Measurements from ENCODE around the gene CFAP69.

Gene CFAP69

DNA sequence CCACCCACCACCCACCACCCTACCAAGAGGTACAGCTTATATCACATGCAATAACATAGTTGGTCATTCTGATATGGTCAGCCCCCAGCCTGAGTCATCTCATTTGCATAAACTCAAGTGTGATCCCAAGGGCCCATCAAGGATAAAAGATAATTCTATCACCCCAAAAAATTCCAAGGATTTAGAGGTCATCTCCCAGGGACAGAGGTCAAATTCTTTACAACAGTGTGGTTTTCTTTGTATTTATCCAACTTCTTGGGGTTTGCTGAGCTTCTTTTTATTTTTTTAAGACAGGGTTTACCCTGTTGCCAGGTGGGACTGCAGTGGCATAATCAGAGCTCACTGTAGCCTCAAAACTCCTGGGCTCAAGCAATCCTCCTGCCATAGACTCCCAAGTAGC lies 92.1 kb downstream of the CFAP69 start:
- H3K4me3 ChIP-seq (ENCODE audit: low read depth, low read length): no peak overlapping the region
- TF ChIP-seq MYC (IDR thresholded peaks at IDR 0.05; ENCODE audit: low read depth, low read length): no peak
- TF ChIP-seq MAX (IDR thresholded peaks at IDR 0.05; ENCODE audit: low read depth, low read length): no peak
- no peak for TF ChIP-seq CTCF (IDR thresholded peaks at IDR 0.05; ENCODE audit: low read depth, low read length)
- no peak for TF ChIP-seq POLR2A (IDR thresholded peaks at IDR 0.05; ENCODE audit: extremely low read depth, insufficient read length)
- no peak for DNase-seq (ENCODE audit: low read depth)

GRCh38 chr7:90345016-90345415 lies 100.0 kb downstream of the CFAP69 start:
- DNase-seq (ENCODE audit: low read depth): no peak
- H3K4me3 ChIP-seq (ENCODE audit: low read depth, low read length): no peak overlapping the region
- TF ChIP-seq POLR2A (IDR thresholded peaks at IDR 0.05; ENCODE audit: extremely low read depth, insufficient read length) (no peak), CTCF (IDR thresholded peaks at IDR 0.05; ENCODE audit: low read depth, low read length) (no peak), MAX (IDR thresholded peaks at IDR 0.05; ENCODE audit: low read depth, low read length) (no peak), MYC (IDR thresholded peaks at IDR 0.05; ENCODE audit: low read depth, low read length) (no peak)

DNA sequence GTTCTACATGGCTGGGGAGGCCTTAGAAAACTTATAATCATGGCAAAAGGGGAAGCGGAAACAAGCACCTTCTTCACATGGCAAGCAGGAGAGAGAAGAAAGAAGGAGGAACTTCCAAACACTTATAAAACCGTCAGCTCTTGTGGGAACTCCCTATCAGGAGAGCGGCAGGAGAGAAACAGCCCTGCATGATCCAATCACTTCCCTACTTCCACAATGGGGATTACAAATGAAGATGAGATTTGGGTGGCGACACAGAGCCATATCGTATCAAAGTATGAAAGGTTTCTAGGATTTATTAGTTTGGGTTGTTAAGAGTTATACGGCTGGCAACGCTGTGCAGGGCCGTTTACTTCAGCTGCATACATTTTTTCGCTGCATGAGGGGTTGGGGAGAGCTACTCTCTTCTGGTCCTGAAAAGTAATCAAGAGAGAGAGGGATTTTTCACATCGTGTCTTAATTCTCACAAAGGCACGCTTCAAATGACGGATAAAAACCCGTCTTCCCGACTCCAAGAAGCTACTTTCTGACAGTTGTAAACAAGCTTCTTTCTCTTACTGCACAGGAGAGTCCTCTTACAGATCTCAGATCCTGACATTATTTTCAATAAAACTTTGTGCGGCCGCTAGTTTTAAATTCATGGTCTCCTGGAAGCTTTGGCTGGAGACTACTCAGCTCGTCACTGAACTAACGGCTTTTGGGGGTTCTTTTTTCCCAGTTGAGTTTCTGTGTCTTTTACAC lies 100.8 kb downstream of the CFAP69 start:
- peak; percentile 54 for DNase-seq (ENCODE audit: low read depth)
- H3K4me3 ChIP-seq (ENCODE audit: low read depth, low read length): peak overlapping the region; percentile 97
- TF ChIP-seq MAX (IDR thresholded peaks at IDR 0.05; ENCODE audit: low read depth, low read length): no peak
- TF ChIP-seq CTCF (IDR thresholded peaks at IDR 0.05; ENCODE audit: low read depth, low read length): no peak
- no peak for TF ChIP-seq POLR2A (IDR thresholded peaks at IDR 0.05; ENCODE audit: extremely low read depth, insufficient read length)
- TF ChIP-seq MYC (IDR thresholded peaks at IDR 0.05; ENCODE audit: low read depth, low read length): no peak

- peak; percentile 98 for TF ChIP-seq POLR2A (IDR thresholded peaks at IDR 0.05; ENCODE audit: extremely low read depth, insufficient read length)
- TF ChIP-seq CTCF (IDR thresholded peaks at IDR 0.05; ENCODE audit: low read depth, low read length): peak; percentile 72
- peak; percentile 94 for TF ChIP-seq MYC (IDR thresholded peaks at IDR 0.05; ENCODE audit: low read depth, low read length)
- peak; percentile 85 for TF ChIP-seq MAX (IDR thresholded peaks at IDR 0.05; ENCODE audit: low read depth, low read length)
- peak; percentile 99 for DNase-seq (ENCODE audit: low read depth)
- H3K4me3 ChIP-seq (ENCODE audit: low read depth, low read length): peak within 1 kb of the TSS; percentile 97
Measured at GRCh38 chr7:90346336-90347125, 101.6 kb downstream of the CFAP69 start, which contains the start of gene GTPBP10. Gene GTPBP10 (plus strand): TSS chr7:90346716. CDS start chr7:90346742, 26 bp downstream.

DNA sequence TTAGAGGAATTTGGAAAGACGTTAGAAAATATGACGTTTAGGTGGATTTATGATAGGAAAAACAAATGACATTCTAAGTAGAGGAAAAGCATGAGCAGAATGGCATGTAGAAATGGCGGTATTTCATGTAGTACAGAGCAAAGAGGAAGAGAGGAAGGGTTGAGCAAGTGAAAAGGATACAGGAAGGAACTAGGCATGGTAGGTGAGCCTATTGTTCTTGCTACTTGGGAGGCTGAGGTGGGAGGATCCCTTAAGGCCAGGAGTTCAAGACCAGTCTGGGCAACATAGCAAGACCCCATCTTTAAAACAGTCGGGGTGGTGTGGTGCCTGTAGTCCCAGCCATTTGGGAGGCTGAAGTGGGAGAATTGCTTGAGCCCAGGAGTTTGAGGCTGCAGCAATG lies 102.8 kb downstream of the CFAP69 start:
- DNase-seq (ENCODE audit: low read depth): peak; percentile 55
- peak overlapping the region; percentile 97 for H3K4me3 ChIP-seq (ENCODE audit: low read depth, low read length)
- TF ChIP-seq MAX (IDR thresholded peaks at IDR 0.05; ENCODE audit: low read depth, low read length): no peak
- no peak for TF ChIP-seq POLR2A (IDR thresholded peaks at IDR 0.05; ENCODE audit: extremely low read depth, insufficient read length)
- TF ChIP-seq MYC (IDR thresholded peaks at IDR 0.05; ENCODE audit: low read depth, low read length): no peak
- TF ChIP-seq CTCF (IDR thresholded peaks at IDR 0.05; ENCODE audit: low read depth, low read length): no peak
